HCT116 (cell line): ENCODE results near the gene FOXN3.

Experiments
- CEBPB ChIP-seq: IDR thresholded peaks from 2 replicates; pipeline ENCODE4 v1.6.1; 2012; ENCODE audit warnings: low read depth
- EGR1 ChIP-seq: IDR thresholded peaks from 2 replicates; pipeline ENCODE4 v1.6.1; 2012; ENCODE audit warnings: low read depth
- EZH2 ChIP-seq: fragments of 200-600 bp; sonication (generic); IDR thresholded peaks from 2 replicates; pipeline ENCODE4 v1.6.1; 2017; ENCODE audit warnings: antibody characterized with exemption, mixed run types
- EZH2phosphoT487 ChIP-seq: fragments of 200-600 bp; IDR thresholded peaks from 2 replicates; pipeline ENCODE4 v1.6.1; 2018; ENCODE audit warnings: antibody characterized with exemption, borderline replicate concordance
- JUND ChIP-seq: IDR thresholded peaks from 2 replicates; pipeline ENCODE4 v1.6.1; 2012
- POLR2A ChIP-seq: IDR thresholded peaks from 2 replicates; pipeline ENCODE4 v1.7.0; 2011; ENCODE audit warnings: borderline replicate concordance; ENCODE audit not compliant: insufficient read depth, insufficient read length; ENCODE audit errors: extremely low read depth
- POLR2AphosphoS5 ChIP-seq: IDR thresholded peaks from 2 replicates; pipeline ENCODE4 v1.6.1; 2011; ENCODE audit warnings: mild to moderate bottlenecking, low read depth, low read length, moderate library complexity
- SIN3A ChIP-seq: IDR thresholded peaks from 2 replicates; pipeline ENCODE4 v1.6.1; 2012; ENCODE audit warnings: low read depth
- SRF ChIP-seq: IDR thresholded peaks from 2 replicates; pipeline ENCODE4 v1.6.1; 2012; ENCODE audit warnings: low read depth
- ZNF274 ChIP-seq: fragments of 200-500 bp; sonication (Bioruptor generic); IDR thresholded peaks from 2 replicates; pipeline ENCODE4 v1.6.1; 2014; ENCODE audit warnings: mild to moderate bottlenecking, low read depth, low read length, inconsistent platforms
- TF ChIP-seq, protein P1 (sequence below), 3 experiments: fragments of 200-600 bp in 1 of 3; sonication (generic) in 1 of 3; IDR thresholded peaks in 2 of 3; conservative IDR thresholded peaks in 1 of 3; 2 replicates each; pipeline ENCODE4 v1.5.1; 2012 to 2017; ENCODE audit warnings: low read depth in 2 of 3, low read length in 2 of 3, antibody characterized with exemption in 1 of 3, borderline replicate concordance in 1 of 3, control low read depth in 1 of 3, mild to moderate bottlenecking in 1 of 3, mixed read lengths in 1 of 3, mixed run types in 1 of 3, moderate library complexity in 1 of 3; ENCODE audit not compliant: insufficient read depth in 1 of 3

DNA sequence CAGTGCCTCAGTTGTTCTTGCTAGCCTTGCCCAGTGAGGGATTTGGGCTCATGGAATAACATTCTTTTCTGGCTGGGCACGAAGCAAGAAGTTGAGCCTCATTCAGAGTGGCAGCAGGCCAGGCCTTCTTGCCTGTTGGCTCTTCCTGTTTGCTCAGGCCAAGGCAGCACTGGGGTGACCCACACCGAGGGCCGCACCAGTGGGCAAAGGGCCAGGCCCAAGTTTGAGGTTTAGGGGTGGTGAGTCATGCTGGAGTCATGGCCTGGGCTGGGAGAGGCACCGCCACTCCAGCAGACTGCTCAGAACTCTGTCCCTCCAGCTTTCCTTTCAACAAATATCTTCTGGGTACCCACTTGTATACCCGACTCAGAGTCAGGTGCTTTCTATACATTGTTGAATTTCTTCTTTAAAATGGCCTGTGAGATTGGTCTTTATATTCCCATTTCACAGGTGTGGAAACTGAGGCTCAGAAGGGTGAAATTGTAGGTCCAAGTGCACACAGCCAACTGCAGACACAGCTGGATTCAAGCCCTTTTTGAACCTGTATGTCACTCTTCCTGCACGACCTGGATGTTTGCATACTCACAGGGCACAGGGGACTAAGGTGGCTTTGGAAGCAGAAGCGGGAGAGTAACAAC is 279.4 kb downstream of the FOXN3 start:
- TF ChIP-seq EGR1, result no peak
- TF ChIP-seq, protein P1, sequence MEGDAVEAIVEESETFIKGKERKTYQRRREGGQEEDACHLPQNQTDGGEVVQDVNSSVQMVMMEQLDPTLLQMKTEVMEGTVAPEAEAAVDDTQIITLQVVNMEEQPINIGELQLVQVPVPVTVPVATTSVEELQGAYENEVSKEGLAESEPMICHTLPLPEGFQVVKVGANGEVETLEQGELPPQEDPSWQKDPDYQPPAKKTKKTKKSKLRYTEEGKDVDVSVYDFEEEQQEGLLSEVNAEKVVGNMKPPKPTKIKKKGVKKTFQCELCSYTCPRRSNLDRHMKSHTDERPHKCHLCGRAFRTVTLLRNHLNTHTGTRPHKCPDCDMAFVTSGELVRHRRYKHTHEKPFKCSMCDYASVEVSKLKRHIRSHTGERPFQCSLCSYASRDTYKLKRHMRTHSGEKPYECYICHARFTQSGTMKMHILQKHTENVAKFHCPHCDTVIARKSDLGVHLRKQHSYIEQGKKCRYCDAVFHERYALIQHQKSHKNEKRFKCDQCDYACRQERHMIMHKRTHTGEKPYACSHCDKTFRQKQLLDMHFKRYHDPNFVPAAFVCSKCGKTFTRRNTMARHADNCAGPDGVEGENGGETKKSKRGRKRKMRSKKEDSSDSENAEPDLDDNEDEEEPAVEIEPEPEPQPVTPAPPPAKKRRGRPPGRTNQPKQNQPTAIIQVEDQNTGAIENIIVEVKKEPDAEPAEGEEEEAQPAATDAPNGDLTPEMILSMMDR (IDR thresholded peaks at IDR 0.05 in 2 of 3, conservative IDR thresholded peaks at IDR 0.05 in 1 of 3; ENCODE audit: borderline replicate concordance in 1 of 3, insufficient read depth in 1 of 3, low read depth in 2 of 3, low read length in 2 of 3), result no peak
- no peak for TF ChIP-seq POLR2A
- no peak for TF ChIP-seq EZH2
- TF ChIP-seq JUND, result peak; percentile 83
- no peak for TF ChIP-seq ZNF274
- no peak for TF ChIP-seq SIN3A
- TF ChIP-seq SRF, result no peak
- TF ChIP-seq POLR2AphosphoS5, result peak; percentile 48; the same call in 1 of the 2 replicates
- TF ChIP-seq EZH2phosphoT487, result no peak
- no peak for TF ChIP-seq CEBPB
